ENCODE data around the gene UNC80. TPM values are rescaled to one million over a fixed set of nuclear protein-coding genes. Genes with fewer than 3 reads are reported as not detected.

UNC80 gene
- total RNA-seq, 2 donors from 2014 or later: 3.6 to 8.6 TPM

- H3K4me1 ChIP-seq (replicated peaks): no peaks in the 10 kb centered on the region
- H3K36me3 ChIP-seq: no peaks in the 10 kb centered on the region
- no peaks in the 10 kb centered on the region for H3K9me3 ChIP-seq
- intact Hi-C loops (cut with DNase I): no loop called here
- no peak overlapping the region for H3K4me3 ChIP-seq
- no peaks in the 10 kb centered on the region for H3K27me3 ChIP-seq (replicated peaks; ENCODE audit: insufficient read depth)
- TF ChIP-seq POLR2AphosphoS5 (IDR thresholded peaks at IDR 0.05) (no peak), POLR2A (IDR thresholded peaks at IDR 0.05) (no peak)
- TF ChIP-seq, protein P1, sequence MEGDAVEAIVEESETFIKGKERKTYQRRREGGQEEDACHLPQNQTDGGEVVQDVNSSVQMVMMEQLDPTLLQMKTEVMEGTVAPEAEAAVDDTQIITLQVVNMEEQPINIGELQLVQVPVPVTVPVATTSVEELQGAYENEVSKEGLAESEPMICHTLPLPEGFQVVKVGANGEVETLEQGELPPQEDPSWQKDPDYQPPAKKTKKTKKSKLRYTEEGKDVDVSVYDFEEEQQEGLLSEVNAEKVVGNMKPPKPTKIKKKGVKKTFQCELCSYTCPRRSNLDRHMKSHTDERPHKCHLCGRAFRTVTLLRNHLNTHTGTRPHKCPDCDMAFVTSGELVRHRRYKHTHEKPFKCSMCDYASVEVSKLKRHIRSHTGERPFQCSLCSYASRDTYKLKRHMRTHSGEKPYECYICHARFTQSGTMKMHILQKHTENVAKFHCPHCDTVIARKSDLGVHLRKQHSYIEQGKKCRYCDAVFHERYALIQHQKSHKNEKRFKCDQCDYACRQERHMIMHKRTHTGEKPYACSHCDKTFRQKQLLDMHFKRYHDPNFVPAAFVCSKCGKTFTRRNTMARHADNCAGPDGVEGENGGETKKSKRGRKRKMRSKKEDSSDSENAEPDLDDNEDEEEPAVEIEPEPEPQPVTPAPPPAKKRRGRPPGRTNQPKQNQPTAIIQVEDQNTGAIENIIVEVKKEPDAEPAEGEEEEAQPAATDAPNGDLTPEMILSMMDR (IDR thresholded peaks at IDR 0.05): no peak
- WGBS: 45% methylated on average over 1 of the region's 1 CpG
- DNase-seq (ENCODE audit: low spot score): no peak
- H3K27ac ChIP-seq: no peak overlapping the region
Measured at GRCh38 chr2:209741953-209742352, 29.7 kb upstream of the UNC80 start.

- Histone ChIP-seq H3K9me3 (no peaks in the 10 kb centered on the region), H3K4me1 (replicated peaks) (no peaks in the 10 kb centered on the region), H3K4me3 (no peak overlapping the region), H3K27ac (no peak overlapping the region), H3K27me3 (replicated peaks; ENCODE audit: insufficient read depth) (no peaks in the 10 kb centered on the region), H3K36me3 (no peaks in the 10 kb centered on the region)
- WGBS: 41% methylated on average over 3 of the region's 3 CpGs
- intact Hi-C loops (cut with DNase I): no loop called here
- no peak for DNase-seq (ENCODE audit: low spot score)
- TF ChIP-seq POLR2A (IDR thresholded peaks at IDR 0.05): no peak
- no peak for TF ChIP-seq POLR2AphosphoS5 (IDR thresholded peaks at IDR 0.05)
- TF ChIP-seq, protein P1 (IDR thresholded peaks at IDR 0.05): no peak
Measured at GRCh38 chr2:209753020-209753419, 18.6 kb upstream of the UNC80 start.

DNA sequence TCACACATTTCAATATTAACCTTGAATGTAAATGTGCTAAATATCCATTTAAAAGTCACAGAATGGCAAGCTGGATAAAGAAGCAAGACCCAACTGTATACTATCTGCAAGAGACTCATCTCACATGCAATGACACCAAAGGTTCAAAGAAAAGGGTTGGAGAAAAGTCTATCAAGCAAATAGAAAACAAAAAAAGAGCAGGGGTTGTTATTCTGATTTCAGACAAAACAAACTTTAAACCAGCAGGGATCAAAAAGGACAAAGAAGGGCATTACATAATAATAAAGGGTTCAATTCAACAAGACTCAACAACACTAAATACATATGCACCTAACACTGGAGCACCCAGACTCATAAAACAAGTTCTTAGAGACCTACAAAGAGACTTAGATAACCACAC is 14.5 kb upstream of the UNC80 start:
- intact Hi-C loops (cut with DNase I): no loop called here

DNA sequence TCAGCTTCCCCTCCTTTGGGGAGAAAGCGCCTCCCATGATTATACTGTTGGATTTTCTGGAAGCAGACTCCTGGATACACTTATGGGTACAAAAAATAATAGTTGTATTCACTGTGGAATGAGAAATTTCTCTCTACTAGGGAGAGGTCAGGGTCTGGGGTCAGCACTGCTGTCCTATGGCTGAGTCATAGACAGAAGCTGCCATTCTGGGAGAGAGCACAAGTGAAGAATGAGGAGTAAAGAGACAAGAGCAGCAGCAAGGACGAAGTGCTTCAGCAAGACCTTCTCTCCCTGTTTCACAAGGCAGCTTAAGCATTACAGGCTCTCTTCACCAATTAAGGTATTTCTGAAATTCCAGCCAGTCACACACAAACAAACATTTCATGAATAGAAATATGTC is 10.1 kb upstream of the UNC80 start:
- DNase-seq (ENCODE audit: low spot score): no peak
- Histone ChIP-seq H3K4me3 (no peak overlapping the region), H3K36me3 (no peaks in the 10 kb centered on the region), H3K4me1 (replicated peaks) (no peaks in the 10 kb centered on the region), H3K9me3 (no peaks in the 10 kb centered on the region), H3K27me3 (replicated peaks; ENCODE audit: insufficient read depth) (no peaks in the 10 kb centered on the region), H3K27ac (no peak overlapping the region)
- intact Hi-C loops (cut with DNase I): no loop called here
- WGBS: 54% methylated on average over 2 of the region's 2 CpGs
- TF ChIP-seq POLR2AphosphoS5 (IDR thresholded peaks at IDR 0.05): no peak
- TF ChIP-seq POLR2A (IDR thresholded peaks at IDR 0.05): no peak
- TF ChIP-seq, protein P1 (IDR thresholded peaks at IDR 0.05): no peak

More for the DNA sequence above, 14.5 kb upstream of the UNC80 start:
- no peak for DNase-seq (ENCODE audit: low spot score)
- Histone ChIP-seq H3K36me3 (no peaks in the 10 kb centered on the region), H3K4me1 (replicated peaks) (no peaks in the 10 kb centered on the region), H3K9me3 (no peaks in the 10 kb centered on the region), H3K27me3 (replicated peaks; ENCODE audit: insufficient read depth) (no peaks in the 10 kb centered on the region), H3K27ac (no peak overlapping the region), H3K4me3 (no peak overlapping the region)
- TF ChIP-seq POLR2AphosphoS5 (IDR thresholded peaks at IDR 0.05): no peak

- no peak overlapping the region for H3K4me3 ChIP-seq
- no peak for TF ChIP-seq POLR2A (IDR thresholded peaks at IDR 0.05)
- no peak for TF ChIP-seq POLR2AphosphoS5 (IDR thresholded peaks at IDR 0.05)
- TF ChIP-seq, protein P1 (IDR thresholded peaks at IDR 0.05): no peak
- no peak overlapping the region for H3K27ac ChIP-seq
- DNase-seq (ENCODE audit: low spot score): no peak
- H3K4me1 ChIP-seq (replicated peaks): no peaks in the 10 kb centered on the region
- H3K36me3 ChIP-seq: no peaks in the 10 kb centered on the region
- no peaks in the 10 kb centered on the region for H3K9me3 ChIP-seq
- intact Hi-C loops (cut with DNase I): no loop called here
- H3K27me3 ChIP-seq (replicated peaks; ENCODE audit: insufficient read depth): no peaks in the 10 kb centered on the region
Measured at GRCh38 chr2:209762563-209762962, 9.1 kb upstream of the UNC80 start.

Measured in prostate gland (tissue), 2 donors.